AG10803 (cell line): Measurements from ENCODE around the gene SEC16A.

ENCODE experiments used
- DNase-seq: peaks from one replicate; pipeline ENCODE4 v3.0.0; 2010; ENCODE audit warnings: low read depth
- H3K4me3 ChIP-seq: 2 replicates; pipeline ENCODE4 v1.5.1; 2011; ENCODE audit warnings: mild to moderate bottlenecking, low read length, control low read depth
- TF ChIP-seq, protein P1 (sequence below): conservative IDR thresholded peaks from 2 replicates; pipeline ENCODE4 v1.5.1; 2011; ENCODE audit warnings: mild to moderate bottlenecking, low read length, control low read depth, inconsistent platforms

The SEC16A gene

DNA sequence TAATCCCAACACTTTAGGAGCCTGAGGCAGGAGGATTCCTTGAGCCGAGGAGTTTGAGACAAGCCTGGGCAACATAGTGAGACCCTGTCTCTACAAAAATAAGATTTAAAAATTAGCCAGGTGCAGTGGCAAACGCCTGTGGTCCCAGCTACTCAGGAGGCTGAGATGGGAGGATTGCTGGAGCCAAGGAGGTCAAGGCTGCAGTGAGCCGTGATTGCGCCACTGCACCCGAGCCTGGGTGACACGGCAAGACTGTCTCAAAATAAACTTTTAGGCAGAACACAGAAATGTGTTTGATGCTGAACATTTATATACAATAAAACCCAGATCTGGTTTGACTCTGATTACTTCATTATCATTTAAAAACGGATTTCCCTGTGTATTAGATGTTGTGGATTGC is 77.4 kb downstream of the SEC16A start:
- no peak for DNase-seq
- TF ChIP-seq, protein P1, sequence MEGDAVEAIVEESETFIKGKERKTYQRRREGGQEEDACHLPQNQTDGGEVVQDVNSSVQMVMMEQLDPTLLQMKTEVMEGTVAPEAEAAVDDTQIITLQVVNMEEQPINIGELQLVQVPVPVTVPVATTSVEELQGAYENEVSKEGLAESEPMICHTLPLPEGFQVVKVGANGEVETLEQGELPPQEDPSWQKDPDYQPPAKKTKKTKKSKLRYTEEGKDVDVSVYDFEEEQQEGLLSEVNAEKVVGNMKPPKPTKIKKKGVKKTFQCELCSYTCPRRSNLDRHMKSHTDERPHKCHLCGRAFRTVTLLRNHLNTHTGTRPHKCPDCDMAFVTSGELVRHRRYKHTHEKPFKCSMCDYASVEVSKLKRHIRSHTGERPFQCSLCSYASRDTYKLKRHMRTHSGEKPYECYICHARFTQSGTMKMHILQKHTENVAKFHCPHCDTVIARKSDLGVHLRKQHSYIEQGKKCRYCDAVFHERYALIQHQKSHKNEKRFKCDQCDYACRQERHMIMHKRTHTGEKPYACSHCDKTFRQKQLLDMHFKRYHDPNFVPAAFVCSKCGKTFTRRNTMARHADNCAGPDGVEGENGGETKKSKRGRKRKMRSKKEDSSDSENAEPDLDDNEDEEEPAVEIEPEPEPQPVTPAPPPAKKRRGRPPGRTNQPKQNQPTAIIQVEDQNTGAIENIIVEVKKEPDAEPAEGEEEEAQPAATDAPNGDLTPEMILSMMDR, result no peak
- no peak overlapping the region for H3K4me3 ChIP-seq

DNA sequence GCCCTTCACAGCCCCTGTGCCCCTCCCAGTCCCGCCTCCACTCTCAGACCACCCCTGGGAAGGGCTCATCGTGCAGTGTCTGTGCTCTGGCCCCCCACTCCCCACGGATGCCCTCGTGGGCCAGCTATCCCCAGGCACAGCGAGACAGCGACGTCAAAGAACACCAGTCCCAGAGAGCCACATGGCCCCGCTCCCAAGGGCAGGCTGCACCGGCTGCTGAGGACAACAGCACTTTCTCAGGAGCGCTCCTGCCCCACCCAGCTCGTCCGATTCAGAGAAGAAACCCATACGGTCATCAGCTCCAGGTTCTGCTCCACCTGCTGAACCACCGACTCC is 78.1 kb downstream of the SEC16A start:
- H3K4me3 ChIP-seq, result no peak overlapping the region
- TF ChIP-seq, protein P1, result no peak
- no peak for DNase-seq

DNA sequence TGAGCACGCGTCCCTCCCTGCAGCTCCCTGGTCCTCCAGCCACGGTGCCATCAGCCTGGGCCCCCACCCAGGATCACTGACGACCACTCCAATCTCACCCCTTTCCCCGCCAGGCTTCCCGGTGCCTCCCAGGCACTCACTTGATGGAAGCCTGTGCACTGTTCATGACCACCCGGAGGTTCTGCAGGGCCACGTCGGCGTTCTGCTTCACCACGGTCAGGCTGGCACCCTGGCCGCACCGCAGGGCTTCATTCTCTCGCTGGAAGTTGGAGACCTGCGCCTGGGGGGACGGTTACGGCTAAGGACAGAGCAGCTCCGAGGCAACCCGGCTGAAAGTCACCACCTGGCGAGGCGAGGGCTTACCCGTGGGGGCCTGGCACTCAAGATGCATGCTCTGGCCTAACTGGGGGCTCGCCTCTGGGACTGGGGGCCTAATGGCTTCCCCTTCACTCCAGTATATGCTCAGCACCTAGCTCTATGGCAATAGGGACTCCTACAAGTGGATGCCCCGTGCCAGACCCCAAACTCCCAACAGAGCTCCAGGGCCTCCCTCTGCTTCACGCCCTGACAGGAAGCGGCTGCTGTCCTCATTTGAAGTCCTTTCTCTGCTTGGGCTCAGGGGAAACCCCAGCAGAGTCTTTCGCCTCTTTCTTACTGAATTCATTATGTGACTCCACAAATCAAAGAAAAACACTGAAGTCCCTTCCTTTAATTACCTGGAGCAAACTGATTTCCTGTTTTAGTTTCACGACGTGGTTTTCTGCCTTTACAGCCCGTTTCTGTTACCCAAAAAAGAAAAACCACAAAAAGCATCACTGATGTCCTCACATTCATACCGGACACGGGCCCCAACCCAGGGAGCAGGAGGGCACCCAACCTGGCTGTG is 78.7 kb downstream of the SEC16A start:
- no peak for DNase-seq
- H3K4me3 ChIP-seq, result no peak overlapping the region
- TF ChIP-seq, protein P1, result no peak

DNA sequence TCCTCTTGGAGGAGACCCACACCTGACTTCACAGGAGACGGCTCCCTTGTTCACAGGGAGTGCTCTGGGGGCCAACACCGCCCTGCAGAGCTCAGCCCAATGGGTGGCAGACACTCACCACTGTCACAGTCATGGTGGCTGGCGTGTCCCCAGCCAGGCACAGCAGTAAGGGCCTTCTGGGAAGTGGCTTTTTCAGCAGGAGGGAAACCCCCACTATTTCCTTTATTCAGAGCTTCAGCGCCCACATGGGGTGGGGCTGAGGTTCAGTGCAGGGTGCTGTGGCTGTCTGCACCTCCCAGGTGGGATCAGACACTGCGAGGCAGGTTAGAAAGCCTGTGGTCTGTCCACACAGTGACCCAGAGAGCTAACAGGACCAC is 79.3 kb downstream of the SEC16A start:
- H3K4me3 ChIP-seq, result no peak overlapping the region
- DNase-seq, result no peak
- TF ChIP-seq, protein P1, result no peak

DNA sequence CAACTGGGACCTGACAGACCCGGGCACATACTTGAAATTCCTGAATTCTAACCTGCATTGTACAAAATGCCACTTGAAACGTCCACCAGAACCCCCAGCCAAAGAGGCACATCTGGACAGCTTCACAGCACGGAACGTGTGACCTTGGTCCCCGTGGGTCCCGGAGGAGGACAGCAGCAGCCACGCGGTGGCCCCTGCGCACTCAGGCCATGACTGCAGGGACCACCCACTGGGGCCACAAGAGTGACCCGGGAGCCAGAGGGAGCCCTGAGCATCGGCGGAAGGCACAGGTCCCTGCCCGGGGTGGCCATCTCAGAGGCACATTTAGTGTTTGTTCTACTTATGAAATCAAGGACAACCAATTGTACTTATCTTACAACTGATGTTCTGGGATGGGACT is 80.8 kb downstream of the SEC16A start:
- no peak overlapping the region for H3K4me3 ChIP-seq
- TF ChIP-seq, protein P1, result no peak
- no peak for DNase-seq

DNA sequence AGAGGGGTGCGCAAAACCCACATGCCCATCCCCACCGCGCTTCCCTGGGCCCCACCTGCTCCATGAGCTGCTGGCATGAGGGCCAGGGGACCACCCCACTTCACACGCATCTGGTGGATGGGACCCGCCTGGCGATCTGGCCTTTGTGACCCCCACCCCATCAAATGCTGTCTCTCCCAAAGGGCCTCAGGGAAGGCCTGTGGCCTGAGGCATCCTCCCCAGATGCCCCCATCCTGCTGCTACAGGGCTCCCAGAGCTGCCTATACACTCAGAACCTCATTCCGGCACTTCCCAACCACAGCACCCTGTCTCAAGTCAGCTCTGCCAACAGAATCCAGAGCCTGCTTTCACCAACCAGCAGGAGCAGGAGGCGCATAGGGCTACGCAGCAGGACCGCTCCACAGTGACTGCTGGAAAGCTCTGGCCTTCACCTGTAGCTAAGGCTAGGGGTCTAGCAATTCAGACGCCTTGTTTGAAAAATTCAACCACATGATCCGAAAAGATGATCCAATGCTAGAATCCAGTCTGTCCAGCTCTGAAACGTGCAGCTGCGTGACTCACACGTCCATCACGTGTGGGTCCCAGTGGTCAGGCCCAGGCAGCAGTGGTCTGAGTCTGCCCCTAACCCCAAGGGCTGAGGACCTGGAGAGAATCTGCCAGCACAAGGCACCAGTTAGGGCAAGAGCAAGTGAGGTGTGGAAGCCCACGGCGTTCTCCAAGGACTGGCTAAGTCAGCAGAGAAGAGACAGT is 81.5 kb downstream of the SEC16A start:
- DNase-seq, result no peak
- H3K4me3 ChIP-seq, result no peak overlapping the region
- TF ChIP-seq, protein P1, result no peak
